Mammary epithelial cell (primary cell): ENCODE data around the gene AOC3.

Experiments used
- EZH2 ChIP-seq: IDR thresholded peaks from 2 replicates; pipeline ENCODE4 v1.6.1; 2012; ENCODE audit warnings: low read length, inconsistent platforms, borderline replicate concordance
- TF ChIP-seq, protein P1 (sequence below), 2 donors: IDR thresholded peaks in 1 of 2; conservative IDR thresholded peaks in 1 of 2; 2 replicates each; pipeline ENCODE4 v1.5.1; 2011 to 2012; ENCODE audit warnings: inconsistent platforms in 2 of 2, low read length in 2 of 2, mild to moderate bottlenecking in 2 of 2, control low read depth in 1 of 2, low read depth in 1 of 2; ENCODE audit not compliant: insufficient read depth in 1 of 2; ENCODE audit errors: extremely low read depth in 1 of 2

DNA sequence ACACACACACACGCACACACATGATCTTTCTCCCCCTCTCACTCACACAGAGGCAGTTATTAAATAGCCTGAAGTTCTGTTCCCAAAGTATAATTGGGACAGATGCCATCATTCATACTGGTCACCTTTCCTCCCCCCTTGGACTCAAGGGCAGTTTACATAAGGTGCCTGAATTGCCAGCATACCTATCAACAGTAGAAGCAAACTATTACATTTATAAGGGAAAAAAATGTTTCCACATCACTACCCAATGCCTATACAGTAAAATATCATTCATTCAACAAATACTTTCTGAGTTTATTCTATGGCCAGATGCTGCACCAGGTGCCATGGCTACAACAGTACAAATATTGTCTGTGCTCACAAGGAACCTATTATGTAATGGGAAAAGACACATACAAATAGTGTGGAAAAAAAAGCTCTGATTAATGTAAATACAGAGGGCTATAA, 46.1 kb upstream of the AOC3 start:
- no peak for TF ChIP-seq EZH2
- TF ChIP-seq, protein P1, sequence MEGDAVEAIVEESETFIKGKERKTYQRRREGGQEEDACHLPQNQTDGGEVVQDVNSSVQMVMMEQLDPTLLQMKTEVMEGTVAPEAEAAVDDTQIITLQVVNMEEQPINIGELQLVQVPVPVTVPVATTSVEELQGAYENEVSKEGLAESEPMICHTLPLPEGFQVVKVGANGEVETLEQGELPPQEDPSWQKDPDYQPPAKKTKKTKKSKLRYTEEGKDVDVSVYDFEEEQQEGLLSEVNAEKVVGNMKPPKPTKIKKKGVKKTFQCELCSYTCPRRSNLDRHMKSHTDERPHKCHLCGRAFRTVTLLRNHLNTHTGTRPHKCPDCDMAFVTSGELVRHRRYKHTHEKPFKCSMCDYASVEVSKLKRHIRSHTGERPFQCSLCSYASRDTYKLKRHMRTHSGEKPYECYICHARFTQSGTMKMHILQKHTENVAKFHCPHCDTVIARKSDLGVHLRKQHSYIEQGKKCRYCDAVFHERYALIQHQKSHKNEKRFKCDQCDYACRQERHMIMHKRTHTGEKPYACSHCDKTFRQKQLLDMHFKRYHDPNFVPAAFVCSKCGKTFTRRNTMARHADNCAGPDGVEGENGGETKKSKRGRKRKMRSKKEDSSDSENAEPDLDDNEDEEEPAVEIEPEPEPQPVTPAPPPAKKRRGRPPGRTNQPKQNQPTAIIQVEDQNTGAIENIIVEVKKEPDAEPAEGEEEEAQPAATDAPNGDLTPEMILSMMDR (conservative IDR thresholded peaks at IDR 0.05 in 1 of 2, IDR thresholded peaks at IDR 0.05 in 1 of 2; ENCODE audit: extremely low read depth in 1 of 2, insufficient read depth in 1 of 2, low read depth in 1 of 2, low read length in 2 of 2) = no peak
